HEK293T (cell line): ENCODE data around the gene KIRREL1.

Experiments
- ARNT ChIP-seq: fragments of 450-650 bp; IDR thresholded peaks from 2 replicates; pipeline ENCODE4 v1.6.1; 2017; ENCODE audit warnings: mild to moderate bottlenecking
- BHLHE40 ChIP-seq: fragments of 450-650 bp; IDR thresholded peaks from 2 replicates; pipeline ENCODE4 v1.6.1; 2016; ENCODE audit warnings: mild to moderate bottlenecking, moderate library complexity, borderline replicate concordance
- FOXA1 ChIP-seq: fragments of 450-650 bp; IDR thresholded peaks from 2 replicates; pipeline ENCODE4 v1.6.1; 2016; ENCODE audit warnings: mild to moderate bottlenecking
- FOXK2 ChIP-seq: fragments of 450-650 bp; IDR thresholded peaks from 2 replicates; pipeline ENCODE4 v1.6.1; 2016; ENCODE audit warnings: mild to moderate bottlenecking
- FOXM1 ChIP-seq: fragments of 450-650 bp; IDR thresholded peaks from 2 replicates; pipeline ENCODE4 v1.6.1; 2017; ENCODE audit warnings: mild to moderate bottlenecking, borderline replicate concordance
- HDGF ChIP-seq: fragments of 450-650 bp; IDR thresholded peaks from 2 replicates; pipeline ENCODE4 v1.6.1; 2017; ENCODE audit warnings: antibody characterized with exemption, borderline replicate concordance
- LEF1 ChIP-seq: fragments of 450-650 bp; IDR thresholded peaks from 2 replicates; pipeline ENCODE4 v1.6.1; 2017; ENCODE audit warnings: mild to moderate bottlenecking, borderline replicate concordance
- PKNOX1 ChIP-seq: fragments of 450-650 bp; IDR thresholded peaks from 2 replicates; pipeline ENCODE4 v1.6.1; 2016
- SP1 ChIP-seq: fragments of 450-650 bp; IDR thresholded peaks from 2 replicates; pipeline ENCODE4 v1.6.1; 2017
- TARDBP ChIP-seq: fragments of 450-650 bp; IDR thresholded peaks from 2 replicates; pipeline ENCODE4 v1.6.1; 2016
- ZNF384 ChIP-seq: fragments of 450-650 bp; IDR thresholded peaks from 2 replicates; pipeline ENCODE4 v1.6.1; 2016

DNA sequence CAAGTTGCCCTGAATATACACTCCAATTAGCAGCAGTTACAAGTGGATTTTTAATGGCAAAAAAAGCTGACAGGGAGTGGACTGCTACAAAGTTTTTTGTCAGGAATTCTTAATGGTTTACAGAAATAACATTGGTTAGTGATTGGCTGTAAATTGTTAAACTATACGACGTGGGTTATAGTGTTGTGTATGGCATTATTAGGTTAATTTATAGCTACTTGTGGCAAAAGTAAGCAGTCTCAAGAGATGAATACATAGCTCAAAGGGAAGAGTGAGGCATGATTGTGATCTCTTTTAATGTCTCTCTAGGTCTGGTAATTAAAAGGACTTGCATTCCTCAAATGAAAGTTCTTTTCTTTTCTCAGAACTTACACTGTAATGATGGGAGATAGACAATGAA is 111.4 kb downstream of the KIRREL1 start:
- TF ChIP-seq ZNF384 (no peak), FOXM1 (no peak), SP1 (no peak), FOXA1 (no peak), ARNT (no peak), FOXK2 (no peak), LEF1 (no peak), TARDBP (no peak), HDGF (no peak), BHLHE40 (no peak), PKNOX1 (no peak)
